NCI-H2029 (cell line): Measurements from ENCODE around the gene CPNE9.
A peak's percentile ranks its signal among the peaks of the same experiment; 100 is the strongest.
"Not testable (repeated sequence)": the region's sequence is repeated elsewhere in the genome, so short reads cannot be mapped to it uniquely, and the experiment has no call there.

ENCODE experiments used
- DNase-seq: peaks from one replicate; lab custom pipeline; 2025; lab: John Stamatoyannopoulos, UW

The CPNE9 gene

DNA sequence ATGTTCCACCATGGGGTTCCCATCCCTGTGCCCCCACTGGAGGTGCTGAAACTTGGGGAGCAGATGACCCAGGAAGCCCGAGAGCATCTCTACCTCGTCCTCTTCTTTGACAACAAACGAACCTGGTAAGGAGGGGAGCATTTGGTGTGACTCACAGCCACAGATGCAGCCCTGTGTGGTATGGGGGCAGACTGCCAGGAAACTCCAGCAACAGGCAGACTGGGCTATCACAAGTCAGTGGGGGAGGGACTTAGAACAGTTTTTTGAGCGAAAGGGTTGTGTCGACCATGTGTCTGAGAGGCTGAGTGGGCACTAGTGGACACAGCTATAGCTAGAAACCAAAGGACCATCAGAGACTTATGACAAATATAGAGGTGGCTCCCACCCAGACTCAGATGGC lies 42.7 kb downstream of the CPNE9 start:
- DNase-seq = no peak

DNA sequence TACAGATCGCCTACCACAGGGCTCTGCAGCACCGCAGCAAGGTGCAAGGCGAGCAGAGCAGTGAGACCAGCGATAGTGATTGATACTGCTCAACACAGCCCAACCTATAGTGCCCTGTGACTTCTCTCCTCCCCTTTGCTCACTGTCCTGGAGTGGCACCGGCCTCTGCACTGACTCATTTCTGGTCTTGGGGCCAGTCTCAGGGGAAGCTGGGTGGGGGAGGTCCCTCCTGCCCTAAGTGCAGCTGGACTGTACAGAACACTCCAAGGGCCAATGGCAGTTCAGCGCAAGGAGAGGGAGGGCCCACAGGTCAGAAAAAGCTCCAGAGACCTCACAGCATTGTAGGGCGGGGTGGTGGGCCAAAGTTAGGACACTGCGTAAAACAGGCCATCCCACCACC lies 43.6 kb downstream of the CPNE9 start:
- no peak for DNase-seq

DNA sequence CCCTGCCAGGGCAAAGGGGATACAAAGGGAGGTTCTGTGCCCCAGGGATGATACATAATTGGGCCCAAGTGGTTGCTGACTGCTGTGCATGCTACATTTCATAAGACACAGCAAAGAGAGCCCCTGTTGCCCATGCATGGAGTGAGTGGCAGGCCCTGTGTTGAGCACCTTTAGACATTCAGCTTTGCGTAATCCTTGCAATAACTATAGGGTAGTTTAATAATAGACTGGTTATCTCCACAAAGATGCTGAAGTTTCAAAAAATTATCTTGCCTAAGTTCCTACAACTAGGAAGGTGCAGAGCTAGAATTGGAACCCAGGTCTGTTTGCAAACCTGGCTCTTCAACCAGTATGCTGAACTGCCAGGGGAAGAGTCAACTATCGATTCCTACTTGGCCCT lies 44.4 kb downstream of the CPNE9 start:
- DNase-seq = no peak

DNA sequence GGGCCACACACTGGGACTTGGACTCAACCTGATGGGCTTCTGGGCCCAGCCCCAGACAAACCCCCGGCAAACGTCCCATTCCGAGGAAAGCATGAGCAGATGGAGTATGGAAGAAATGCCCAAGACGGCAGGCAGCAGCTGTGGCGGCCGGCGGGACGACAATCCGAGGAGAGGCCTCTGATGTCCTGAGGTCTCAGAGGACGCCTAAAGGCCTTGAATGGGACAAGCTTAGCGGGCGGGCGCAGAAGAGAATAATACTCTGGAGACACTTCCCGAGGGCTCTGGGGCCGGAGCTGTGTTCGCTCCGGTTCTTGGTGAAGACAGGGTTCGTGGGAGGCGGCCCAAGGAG lies 45.6 kb downstream of the CPNE9 start:
- DNase-seq = no peak

DNA sequence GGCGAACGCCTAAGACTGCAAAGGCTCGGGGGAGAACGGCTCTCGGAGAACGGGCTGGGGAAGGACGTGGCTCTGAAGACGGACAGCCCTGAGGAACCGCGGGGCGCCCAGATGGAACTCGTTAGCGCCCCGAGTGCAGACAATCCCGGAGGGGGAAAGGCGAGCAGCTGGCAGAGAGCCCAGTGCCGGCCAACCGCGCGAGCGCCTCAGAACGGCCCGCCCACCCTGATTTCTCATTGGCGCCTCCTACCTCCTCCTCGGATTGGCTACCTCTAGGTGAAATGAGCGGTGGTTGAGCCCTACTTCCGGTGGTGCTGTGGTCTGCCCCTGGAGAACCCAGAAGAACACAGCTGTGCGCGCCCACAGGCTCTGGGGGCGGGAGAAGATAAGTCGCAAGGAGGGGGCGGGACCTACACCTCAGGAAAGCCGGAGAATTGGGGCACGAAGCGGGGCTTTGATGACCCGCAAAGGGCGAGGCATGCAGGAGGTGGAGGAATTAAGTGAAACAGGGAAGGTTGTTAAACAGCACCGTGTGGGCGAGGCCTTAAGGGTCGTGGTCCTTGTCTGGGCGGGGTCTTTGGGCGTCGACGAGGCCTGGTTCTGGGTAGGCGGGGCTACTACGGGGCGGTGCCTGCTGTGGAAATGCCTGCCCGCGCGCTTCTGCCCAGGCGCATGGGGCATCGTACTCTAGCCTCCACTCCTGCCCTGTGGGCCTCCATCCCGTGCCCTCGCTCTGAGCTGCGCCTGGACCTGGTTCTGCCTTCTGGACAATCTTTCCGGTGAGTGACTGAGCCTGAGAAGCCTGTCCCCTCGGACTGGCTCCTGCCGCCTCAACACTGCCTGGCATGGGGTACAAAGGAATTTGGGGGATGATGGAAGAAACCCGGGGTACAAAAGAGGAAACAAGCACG lies 46.3 kb downstream of the CPNE9 start, which contains the start of gene OGG1:
TSS of gene OGG1 (plus strand) at position 308 of the 911 bp plus-strand sequence. CDS start at position 643, 335 bp downstream.
- DNase-seq = peak; percentile 99

DNA sequence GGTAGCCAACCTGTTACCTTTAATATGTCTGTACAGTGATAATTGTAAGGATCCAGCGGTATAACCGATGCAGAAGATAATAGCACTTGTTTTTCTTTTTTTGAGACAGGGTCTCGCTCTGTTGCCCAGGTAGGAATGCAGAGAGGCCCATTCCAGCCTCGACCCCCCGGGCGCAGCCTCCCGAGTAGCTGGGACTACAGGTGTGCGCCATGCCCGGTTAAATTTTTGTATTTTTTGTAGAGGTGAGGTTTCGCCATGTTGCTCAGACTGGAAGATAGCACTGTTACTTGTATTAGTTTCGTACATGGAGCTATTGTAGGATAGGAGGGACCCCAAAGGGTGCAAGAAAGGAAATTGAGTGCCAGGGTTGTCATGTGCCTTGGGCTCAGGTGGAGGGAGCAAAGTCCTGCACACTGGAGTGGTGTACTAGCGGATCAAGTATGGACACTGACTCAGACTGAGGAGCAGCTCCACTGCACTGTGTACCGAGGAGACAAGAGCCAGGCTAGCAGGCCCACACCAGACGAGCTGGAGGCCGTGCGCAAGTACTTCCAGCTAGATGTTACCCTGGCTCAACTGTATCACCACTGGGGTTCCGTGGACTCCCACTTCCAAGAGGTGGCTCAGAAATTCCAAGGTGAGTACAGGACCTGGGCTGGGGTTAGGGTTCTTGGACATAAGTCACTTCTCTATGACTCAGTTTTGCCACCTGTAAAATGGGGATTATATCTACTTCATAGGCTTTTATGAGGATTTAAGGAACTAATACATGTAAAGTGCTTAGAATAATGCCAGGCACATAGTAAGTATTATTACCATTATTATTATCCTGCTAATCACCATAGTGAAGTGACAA lies 47.2 kb downstream of the CPNE9 start:
- no peak for DNase-seq

DNA sequence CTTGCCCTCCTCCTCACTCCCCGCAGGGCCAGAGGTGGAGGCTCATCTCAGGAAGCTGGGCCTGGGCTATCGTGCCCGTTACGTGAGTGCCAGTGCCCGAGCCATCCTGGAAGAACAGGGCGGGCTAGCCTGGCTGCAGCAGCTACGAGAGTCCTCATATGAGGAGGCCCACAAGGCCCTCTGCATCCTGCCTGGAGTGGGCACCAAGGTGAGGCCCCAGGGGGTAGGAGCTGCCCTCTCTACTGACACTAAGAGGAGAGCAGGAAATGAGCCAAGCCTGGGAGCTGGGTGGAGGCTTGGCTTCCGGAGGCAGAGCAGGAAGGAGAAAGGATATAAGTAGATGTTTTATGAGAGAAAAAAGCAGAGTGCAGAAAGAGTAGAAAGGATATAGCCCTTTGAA lies 51.0 kb downstream of the CPNE9 start:
- no peak for DNase-seq

DNA sequence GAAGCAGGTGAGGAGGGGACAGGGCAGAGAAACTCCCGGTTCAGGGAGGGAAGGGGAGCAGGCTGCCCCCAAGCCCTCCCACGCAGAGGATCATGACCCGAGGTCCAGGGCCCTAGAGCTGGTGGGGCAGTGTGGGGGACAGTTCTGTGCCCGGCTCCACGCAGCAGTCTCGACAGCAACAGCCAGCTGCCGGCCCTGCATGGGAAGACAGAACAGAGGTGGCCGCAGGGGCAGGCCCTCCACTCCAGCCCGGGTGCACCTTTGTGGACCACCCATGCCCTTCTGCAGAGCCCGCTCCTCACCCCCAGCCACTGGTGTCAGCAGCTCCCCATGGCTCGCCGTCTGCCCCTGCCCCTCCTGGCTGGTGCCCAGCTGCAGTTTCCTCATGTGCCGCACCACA lies 53.8 kb downstream of the CPNE9 start:
- DNase-seq = no peak

DNA sequence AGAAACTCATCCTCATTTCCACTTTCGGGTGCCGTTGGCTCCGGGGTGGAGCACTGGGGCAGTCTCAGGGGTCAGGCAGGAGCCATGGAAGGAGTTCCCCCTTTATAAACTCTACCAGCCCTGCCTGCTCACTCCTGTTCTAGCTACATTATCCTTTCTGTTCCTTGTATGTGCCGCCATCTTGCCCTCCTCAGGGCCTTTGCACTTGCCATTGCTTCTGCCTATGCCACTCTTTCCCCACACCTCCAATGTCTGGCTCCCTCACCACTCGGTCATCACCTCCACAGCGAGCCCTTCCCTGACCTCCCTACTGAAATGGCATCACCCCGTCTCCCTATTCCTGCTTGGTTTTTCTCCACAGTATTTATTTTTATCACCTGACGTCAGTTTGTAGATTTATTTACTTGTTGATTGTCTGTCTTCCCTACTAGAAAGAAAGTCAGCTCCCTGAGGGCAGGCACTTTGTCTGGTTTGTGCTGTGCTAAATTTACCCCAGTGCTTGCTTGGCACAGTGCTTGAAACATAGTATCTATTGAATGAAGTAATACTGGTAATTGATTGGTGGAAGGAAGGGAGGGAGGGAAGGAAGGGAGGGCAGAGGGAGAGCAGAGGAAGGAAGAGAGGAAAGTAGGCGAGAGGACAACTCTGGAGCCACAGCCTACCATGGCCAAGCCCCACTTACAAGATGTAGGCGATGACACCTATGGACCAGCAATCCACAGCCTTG lies 57.3 kb downstream of the CPNE9 start:
- no peak for DNase-seq

DNA sequence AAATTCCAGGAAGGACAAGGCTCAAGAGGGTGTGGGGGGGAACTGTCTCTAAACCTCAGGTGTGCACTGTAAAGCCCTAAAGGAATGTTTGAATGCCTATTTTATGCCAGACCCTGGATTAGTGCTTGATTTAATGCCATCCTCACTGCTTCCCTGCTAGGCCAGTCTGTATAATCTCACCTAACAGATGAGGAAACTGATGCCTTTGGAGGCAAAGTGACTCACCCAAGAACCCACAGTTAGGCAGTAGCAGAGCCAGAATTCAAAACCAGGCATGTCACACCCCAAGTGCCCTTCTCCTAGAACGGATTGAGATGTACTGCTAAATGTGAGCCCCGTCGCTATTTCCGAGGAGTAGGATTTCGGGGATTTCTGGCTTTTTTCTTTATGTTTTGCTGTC lies 58.3 kb downstream of the CPNE9 start:
- no peak for DNase-seq

DNA sequence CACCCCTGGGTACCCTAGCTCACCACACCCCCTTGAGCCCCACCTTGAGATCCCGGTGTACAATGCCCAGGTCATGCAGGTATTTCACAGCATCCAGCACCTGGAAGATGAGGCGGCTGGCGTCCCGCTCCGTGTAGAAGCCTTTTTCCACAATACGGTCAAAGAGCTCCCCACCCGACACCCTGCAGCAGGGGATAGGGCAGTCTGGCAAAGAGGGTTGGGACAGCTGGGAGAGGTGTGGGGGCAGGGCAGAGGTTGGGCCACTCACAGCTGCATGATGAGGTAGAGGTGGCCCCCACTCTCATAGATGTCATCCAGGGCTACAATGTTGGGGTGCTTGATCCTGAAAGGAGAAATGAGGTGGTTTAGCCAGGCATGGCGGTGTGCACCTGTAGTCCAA lies 59.2 kb downstream of the CPNE9 start:
- DNase-seq = no peak

DNA sequence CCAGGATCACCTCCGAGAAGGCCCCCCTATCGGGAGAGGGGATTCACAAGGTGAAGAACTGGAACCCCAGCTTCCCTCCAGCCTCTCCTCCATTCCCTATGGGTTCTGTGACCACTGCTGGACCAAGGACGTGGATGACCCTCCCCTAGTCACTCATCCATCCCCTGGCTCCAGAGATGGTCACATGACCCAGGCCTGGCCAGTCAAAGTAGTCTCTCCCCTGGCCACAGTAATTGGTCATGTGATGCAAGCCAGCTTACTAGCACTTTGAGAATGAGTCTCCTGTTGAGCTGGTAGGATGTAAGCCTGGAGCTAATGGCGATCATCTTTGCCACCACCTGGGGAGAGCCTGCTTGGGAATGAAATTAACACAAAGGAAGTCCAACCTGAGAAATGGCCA lies 62.2 kb downstream of the CPNE9 start:
- no peak for DNase-seq

DNA sequence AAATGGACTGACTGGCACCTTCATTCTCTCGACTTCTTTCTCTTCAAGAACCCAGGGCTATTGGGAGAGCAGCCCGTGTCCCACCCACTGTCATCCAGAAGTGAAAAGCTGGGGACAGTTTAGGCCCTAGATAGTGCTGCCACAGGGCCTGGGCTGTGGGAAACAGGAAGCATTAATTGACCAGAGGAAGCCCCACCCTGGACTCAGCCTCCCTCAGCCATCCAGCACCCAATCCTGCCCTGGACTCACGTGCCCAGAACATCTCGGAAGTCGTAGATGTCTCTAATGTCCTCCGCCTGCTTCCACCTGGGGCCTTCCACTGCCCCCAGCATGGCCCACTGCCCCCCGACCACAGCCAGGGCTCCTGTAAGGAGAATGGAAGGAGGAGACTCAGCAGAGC lies 63.8 kb downstream of the CPNE9 start:
- DNase-seq = no peak

DNA sequence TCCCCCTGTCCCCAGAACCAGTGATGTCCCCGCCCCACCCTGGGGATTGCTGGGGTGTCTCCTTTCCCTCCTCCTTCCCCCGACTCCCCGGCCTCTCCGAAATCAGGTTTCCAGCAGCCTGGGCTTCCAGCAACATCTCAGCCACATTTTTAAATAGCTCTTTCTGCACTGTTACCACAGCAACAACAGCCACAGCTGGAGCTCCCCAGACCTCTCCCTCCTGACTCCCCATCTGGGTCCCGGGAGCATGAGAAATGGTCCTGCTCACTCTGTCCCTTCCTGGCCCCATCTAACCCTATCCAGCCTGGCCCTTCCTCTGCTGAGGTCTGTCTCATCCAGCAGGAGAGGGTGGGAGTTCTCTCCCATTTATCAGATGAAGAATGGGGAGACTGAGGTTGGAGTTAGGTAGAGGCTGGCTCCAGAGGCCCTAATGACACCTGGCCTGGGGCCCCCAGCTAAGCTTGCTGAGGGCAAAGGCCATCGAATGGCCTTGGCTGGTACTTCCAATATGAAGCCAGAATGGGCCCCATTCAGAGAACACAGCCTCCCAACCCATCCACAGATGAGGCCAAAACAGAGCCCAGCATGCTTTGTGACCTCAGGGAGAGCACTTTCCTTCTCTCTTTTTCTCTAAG lies 64.6 kb downstream of the CPNE9 start:
- DNase-seq = no peak

DNA sequence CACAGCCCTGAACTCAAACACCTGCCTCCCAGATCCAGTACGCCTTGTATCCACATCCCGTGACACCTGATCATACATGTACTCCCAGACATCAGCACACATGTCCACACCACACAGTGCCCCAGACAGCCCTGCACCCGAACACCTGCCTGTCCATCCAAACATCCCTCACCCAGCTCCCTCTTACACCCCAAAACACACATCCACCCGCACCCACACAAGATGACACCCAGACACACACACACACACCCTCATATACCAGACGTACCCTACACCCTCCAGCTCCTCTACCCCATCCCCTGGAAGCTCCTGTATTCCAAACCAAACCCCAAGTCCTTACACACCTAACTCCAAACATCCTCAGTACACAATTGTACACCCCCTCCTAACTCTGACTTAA lies 65.4 kb downstream of the CPNE9 start:
- no peak for DNase-seq

DNA sequence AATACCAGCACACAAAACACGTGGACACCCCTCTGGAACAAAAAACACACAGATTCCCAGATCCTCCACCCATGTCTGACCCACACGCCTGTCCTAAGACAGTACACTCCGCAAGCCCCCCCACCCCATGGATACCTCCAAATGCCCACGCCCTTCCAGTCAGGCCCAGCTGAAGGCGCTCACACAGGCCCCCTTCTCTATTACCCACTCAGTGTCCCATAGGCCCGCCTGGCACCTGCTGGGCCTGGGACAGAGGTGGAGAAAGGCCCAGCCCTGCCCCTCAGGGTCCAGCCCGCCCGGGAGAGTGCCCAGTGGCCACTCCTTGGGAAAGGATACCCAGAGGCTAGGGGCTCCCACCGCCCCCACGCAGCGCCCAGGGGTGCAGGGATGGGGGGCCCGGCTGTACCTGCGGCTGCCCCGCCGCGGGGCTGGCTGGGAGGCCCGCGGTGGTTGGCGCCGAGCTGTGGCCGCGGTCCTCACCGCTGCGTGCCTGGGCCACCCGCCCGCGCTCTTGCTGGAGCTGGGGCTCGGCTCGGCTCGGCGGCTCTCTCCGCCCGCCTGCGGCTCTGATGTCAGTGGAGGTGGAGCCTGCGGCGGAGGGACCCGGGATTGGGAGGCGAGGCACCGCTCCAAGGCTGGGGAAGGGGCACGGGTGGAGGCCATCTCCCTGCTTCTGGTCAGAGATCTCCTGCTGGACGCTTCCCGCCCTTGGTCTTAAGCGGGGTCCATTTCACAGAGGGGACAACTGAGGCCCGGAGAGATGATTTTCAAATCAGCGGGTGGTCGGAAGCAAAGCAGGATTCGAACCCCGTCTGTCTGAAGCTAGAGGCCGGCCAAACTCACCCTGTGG lies 66.0 kb downstream of the CPNE9 start, which contains the start of gene CAMK1:
TSS of gene CAMK1 (minus strand) at position 522 of the 850 bp plus-strand sequence. CDS start 2,198 bp downstream, outside the sequence.
- peak; percentile 68 for DNase-seq

DNA sequence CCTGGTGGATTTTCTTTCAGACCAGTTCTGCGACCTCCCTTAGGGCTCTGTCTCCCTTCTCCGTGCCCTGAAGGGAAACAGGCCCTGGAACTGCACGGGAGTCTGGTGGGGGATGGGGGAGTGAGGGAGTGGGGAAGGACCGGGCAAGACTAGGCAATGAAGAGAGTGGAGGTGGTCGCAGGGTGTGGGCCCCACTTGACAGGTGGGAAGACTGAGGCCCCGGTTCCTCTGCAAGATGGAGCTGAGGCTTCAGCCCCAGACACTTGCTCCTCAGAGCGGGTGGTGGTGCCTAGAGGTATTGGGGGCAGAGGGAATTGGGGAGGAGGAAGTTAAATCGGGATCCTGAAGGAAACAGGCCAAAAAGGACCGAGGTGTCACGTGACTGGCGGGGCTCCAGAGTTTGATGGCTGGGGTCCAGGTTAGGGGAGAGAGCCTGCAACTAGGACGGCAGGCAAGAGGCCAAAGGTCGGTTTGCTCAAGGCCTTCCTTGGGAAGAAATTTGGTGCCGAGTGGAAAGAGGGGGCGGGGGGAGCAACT lies 66.7 kb downstream of the CPNE9 start:
- DNase-seq = peak; percentile 52

DNA sequence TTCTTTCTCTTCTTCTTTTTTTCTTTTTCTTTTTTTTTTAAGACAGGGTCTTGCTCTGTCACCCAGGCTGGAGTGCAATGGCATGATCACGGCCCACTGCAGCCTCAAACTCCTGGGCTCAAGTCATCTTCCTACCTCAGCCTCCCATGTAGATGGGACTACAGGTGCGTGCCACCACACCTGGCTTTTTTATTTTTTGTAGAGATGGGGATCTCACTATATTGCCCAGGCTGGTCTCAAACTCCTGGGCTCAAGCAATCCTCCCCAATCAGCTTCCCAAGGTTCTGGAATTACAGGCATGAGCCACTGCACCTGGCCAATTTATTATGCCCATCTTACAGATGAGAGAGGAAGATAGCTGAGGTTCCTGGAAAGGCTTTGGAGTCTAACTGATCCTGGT lies 67.4 kb downstream of the CPNE9 start:
- not testable (repeated sequence) for DNase-seq

DNA sequence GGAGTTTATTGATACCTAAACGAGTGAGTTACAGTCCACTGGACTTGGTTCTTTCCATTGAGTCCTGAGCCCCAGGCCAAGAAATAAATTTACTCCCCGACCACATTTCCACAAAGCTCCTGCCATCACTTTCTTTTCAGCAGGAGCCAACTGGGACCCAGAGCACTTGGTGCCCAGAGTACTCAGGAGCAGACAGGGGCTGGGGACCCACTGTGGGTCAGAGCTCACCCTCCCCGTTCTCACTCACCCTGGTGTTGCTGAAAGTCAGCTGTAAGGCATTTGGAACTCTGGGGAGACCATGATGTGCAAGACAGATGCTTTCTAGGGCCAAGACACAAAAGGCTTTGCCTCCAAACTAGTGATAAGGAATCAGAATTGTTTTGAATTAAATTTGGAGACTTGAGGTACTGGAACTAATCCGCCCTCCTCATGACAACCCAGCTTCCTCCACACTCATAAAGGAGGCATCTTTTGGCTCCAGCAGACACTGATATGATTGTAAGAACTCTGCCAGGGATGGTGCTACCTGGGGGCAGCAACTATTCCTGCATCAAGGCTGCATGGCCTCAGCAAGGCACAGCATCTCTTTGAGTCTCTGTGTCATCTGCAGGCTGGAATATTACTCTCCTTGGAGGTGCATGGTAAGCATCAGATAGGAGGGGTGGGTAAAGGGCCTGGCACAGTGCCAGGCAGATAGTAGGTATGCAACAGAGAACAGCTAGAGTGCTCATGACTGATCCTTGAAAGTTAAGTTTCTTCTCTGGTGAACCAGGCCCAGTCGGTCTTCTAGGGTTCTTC lies 73.5 kb downstream of the CPNE9 start:
- no peak for DNase-seq

DNA sequence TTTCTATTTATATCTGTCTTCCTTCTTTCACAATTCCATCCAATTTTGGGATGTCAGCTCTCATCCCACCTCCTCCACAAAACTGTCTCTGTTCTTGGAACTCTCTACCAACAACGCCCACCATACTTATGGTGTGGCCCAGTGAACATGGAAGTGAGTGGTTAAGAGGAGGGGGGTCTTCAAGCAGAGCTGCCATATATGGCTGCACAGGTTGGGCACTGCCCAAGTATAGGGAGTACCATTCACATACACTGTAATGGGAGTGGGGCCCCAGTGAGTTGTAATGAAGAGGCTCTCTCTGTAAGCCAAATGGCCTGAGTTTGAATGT lies 74.0 kb downstream of the CPNE9 start:
- DNase-seq = no peak
